HuH-7 (cell line): ENCODE measurements around the gene PARP4.
"Not testable (repeated sequence)": the region's sequence is repeated elsewhere in the genome, so short reads cannot be mapped to it uniquely, and the experiment has no call there.

ENCODE experiments used
- DNase-seq: peaks from one replicate; pipeline ENCODE4 v3.0.0; 2011; ENCODE audit warnings: low spot score

PARP4 gene

GRCh38 chr13:24512197-24512907 is at the start of gene PARP4:
PARP4 (minus strand) TSS chr13:24512778; CDS start chr13:24503776, 9,002 bp downstream.
- peak; percentile 85 for DNase-seq

- not testable (repeated sequence) for DNase-seq
Measured at GRCh38 chr13:24560579-24561187, 48.1 kb upstream of the PARP4 start.

- not testable (repeated sequence) for DNase-seq
Measured at GRCh38 chr13:24559431-24560218, 47.0 kb upstream of the PARP4 start.

- DNase-seq = no peak
Measured at GRCh38 chr13:24557081-24557480, 44.5 kb upstream of the PARP4 start.

DNA sequence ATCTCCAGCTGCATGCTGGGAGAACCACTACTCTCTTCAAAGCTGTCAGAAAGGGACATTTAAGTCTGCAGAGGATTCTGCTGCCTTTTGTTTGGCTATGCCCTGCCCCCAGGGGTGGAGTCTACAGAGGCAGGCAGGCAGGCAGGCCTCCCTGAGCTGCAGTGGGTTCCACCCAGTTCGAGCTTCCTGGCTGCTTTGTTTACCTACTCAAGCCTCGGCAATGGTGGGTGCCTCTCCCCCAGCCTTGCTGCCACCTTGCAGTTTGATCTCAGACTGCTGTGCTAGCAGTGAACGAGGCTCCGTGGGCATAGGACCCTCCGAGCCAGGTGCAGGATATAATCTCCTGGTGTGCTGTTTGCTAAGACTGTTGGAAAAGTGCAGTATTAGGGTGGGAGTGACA is 41.3 kb upstream of the PARP4 start:
- not testable (repeated sequence) for DNase-seq

DNA sequence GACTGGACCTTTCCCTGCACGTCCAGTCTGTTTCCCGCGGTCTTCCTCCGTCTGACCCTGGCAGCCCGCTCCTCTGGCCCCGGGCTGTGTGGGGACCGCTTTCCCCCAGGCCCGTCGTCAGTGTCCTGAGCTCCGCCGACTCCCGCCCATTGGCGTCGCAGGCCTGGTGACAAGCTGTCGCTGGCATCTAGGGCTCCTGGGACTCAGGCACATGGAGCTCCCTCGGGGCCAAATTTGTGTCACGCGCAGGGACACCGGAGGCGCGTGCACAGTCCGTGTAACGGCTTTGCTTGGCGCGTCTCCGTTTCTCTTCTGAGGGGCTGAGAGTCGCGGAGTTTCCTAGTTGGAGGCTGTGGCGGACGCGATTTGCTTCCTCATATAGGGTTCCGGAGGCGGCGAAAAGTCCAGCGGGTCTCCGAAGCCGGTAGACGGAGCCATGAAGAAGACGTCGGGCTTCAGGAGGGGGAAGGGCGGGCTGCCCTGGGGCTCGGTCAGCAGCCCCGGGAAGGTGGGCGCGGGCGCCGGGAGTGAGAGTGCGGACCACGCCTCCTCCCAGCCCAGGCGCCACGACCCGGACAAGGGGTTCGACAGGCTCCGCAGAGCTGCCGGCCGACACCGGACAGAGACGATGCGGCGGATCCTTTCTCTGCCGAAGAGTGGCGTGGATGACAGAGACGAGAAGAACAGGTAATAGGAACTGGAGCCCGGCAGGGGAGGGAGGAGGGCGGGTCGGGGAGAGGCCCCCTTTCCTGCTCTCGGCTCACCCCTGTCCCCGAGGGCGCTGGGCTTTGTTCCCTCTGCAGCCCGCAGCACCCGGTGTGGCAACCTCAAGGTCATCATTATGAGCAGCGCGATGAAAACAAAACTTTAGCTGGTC is 29.1 kb upstream of the PARP4 start:
- DNase-seq = not testable (repeated sequence)

DNA sequence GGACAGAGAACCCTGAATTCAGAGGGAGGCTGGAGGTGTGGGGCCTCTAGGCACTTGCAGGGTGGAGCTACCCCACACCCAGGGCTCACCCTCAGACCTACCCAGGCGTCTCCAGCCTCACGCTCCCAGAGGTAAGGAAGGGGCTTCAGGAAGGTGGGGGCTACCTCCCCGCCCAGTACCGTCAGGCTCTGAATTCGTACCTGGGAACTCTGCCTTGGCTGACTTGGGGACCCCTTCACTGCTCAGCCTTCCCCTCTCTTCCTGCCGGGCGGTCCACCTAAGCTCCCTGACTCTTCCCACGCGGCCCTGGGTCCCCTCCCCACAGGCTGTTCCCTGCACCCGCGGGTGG is 28.5 kb upstream of the PARP4 start:
- DNase-seq = no peak

DNA sequence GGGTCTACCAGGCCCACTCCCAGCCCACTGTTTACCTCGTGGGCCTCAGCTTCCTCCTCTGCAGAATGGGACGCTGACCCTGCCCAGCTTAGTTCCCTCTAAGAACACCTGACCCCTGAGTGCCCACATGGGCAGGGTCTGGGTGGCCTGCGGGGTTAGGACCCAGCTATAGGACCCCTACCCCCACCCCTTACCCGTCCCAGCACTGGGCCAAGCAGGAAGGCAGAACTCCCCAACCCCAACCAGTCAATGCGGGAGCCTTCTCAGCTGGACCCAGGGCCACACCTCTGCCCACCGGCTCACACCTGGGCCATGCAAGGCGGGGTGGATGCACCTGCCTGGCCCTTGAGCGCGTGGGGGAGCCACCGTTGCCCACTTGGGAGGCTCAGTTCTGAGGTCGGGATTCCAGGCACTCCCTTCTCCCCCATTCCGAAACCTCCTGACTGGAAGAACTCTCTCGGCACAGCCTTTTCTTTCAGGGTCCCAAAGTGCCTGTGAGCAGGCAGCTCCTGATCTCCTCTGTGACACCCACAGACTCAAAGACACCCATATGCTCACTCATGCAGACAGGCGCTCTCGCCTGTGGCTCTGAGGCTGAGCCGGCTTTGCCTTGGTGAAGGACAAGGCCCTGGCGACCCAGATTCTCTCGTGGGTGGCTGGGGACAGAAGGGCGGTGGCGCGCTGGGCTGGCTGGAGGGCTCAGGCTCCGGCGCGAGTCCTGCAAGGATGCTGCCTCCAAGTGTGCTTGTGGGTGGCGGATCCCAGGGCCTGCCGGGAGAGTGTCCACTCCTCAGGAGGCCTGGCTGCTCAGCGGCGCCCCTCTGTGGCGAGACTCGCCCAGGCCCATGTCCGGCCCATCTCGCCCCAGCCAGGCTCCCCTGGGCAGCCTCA is 27.9 kb upstream of the PARP4 start:
- peak; percentile 36 for DNase-seq

DNA sequence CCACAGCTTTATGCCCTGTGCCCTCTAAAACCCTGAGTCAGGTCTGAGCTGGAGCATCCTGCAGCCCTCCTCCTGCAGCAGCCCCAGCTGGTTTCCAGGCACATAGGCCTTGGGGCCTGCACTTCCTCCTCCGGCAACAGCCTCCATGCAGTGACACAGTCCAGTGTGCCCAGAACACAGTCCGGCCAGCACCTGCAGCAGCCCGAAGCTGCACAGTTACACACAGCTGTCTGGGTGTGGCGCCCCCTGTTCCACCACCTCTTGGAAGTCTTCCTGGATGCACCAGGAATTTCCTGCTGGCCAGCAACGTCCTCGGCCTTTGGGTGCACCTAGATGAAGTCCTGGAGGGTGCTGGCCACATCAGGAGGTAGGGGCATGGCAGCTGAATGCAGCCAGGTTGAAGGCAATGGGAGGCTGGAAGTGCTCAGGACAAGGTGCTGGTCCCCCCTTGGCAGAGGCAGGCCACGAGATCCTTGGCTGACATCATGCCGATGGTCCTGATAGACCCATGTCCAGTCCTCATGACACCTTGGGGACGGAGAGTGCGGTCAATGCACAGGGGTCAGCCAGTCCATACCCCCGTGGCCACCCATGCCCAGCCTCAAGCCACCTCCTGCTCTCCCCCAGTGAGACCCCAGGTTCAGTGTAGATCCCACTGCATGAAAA is 27.1 kb upstream of the PARP4 start:
- no peak for DNase-seq

DNA sequence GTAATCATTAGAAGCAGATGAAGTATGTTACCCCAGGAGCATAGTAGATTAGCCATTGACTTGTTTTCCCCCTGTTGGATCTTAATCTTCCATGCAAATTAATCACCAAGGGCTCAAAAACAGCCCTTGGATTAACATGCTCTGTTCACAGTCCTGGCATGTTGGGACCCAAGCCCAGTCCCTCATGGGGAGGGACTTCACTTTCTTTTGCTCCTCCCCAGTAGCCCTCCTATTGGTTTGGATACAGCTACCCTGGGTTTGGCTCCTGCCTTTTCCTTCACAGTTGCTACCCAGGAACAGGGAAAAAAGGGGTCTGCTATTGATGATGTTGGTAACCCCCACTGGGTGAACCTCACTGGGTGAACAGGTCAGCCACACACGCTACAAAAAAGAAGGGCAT is 16.9 kb upstream of the PARP4 start:
- no peak for DNase-seq

- DNase-seq = no peak
Measured at GRCh38 chr13:24528816-24529398, 16.3 kb upstream of the PARP4 start.

GRCh38 chr13:24527266-24527775 is 14.7 kb upstream of the PARP4 start:
- no peak for DNase-seq

- no peak for DNase-seq
Measured at GRCh38 chr13:24520733-24521132, 8.2 kb upstream of the PARP4 start.

DNA sequence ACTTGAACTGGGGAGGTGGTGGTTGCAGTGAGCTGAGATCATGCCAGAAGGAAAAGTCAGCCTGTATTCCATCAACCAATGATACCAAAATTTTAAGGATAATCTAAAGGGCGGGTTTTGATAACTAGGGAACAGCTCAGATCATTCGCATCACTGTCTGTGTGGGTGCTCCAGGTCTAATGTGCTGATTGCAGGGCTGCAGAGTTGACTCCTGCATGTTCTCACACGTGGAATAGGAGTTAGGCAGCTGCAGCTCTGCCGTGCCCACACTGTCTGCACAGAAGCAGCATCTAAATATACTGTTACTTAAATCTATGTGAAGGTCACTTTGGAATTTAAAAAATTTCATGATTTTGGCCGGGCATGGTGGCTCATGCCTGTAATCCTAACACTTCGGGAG is 4.3 kb upstream of the PARP4 start:
- DNase-seq = no peak

DNA sequence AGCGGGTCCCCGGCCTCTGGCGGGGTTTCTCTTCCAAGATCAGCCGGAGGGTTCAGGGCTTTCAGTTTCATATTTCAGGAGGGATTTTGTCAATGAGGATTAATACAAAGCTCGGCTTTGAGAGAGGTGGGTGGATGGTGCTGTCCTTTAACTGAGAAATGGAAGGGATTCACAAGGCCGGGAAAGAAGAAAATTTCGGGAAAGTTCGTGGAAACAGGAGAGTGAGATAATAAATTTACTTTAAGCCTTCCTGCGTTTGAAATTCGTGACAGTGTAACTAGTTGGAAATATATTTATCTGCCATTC is 283 bp upstream of the PARP4 start:
- no peak for DNase-seq

- no peak for DNase-seq
Measured at GRCh38 chr13:24511816-24512196, 772 bp downstream of the PARP4 start.

GRCh38 chr13:24511019-24511815 is 1.4 kb downstream of the PARP4 start:
- DNase-seq = no peak

GRCh38 chr13:24506698-24507335 is 5.8 kb downstream of the PARP4 start:
- DNase-seq = no peak

DNA sequence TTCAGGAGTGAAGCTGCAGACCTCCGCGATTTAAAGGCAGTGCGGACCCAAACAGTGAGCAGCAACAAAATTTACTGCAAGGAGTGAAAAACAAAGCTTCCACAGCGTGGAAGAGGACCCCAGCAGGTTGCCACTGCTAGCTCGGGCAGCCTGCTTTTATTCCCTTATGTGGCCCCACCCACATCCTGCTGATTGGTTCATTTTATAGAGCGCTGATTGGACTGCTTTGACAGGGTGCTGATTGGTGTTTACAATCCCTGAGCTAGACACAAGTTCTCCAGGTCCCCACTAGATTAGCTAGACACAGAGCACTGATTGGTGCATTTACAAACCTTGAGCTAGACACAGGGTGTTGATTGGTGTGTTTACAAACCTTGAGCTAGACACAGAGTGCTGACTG is 6.3 kb downstream of the PARP4 start:
- not testable (repeated sequence) for DNase-seq
